ENCODE results near the gene DMD.
A peak's percentile ranks its signal among the peaks of the same experiment; 100 is the strongest.

DMD gene

GRCh38 chrX:32191316-32191715 is 1020.0 kb downstream of the DMD start:
- no peak for DNase-seq

- no peak for DNase-seq
Observed at GRCh38 chrX:32185160-32185559, 1026.2 kb downstream of the DMD start.

- DNase-seq = no peak
Observed at GRCh38 chrX:32183066-32183465, 1028.3 kb downstream of the DMD start.

- no peak for DNase-seq
Observed at GRCh38 chrX:32176510-32176909, 1034.8 kb downstream of the DMD start.

- no peak for DNase-seq
Observed at GRCh38 chrX:32170481-32170880, 1040.9 kb downstream of the DMD start.

- DNase-seq = no peak
Observed at GRCh38 chrX:32155044-32155638, 1056.2 kb downstream of the DMD start.

- no peak for DNase-seq
Observed at GRCh38 chrX:32153585-32153984, 1057.8 kb downstream of the DMD start.

GRCh38 chrX:32150141-32150540 is 1061.2 kb downstream of the DMD start:
- DNase-seq = no peak

- DNase-seq = no peak
Observed at GRCh38 chrX:32141841-32142240, 1069.5 kb downstream of the DMD start.

GRCh38 chrX:32139476-32139875 is 1071.9 kb downstream of the DMD start:
- no peak for DNase-seq

- DNase-seq = peak; percentile 0
Observed at GRCh38 chrX:32137525-32137924, 1073.8 kb downstream of the DMD start.

GRCh38 chrX:32126997-32127396 is 1084.4 kb downstream of the DMD start:
- DNase-seq = no peak

GRCh38 chrX:32118832-32119231 is 1092.5 kb downstream of the DMD start:
- DNase-seq = no peak

GRCh38 chrX:32116047-32116446 is 1095.3 kb downstream of the DMD start:
- no peak for DNase-seq

- no peak for DNase-seq
Observed at GRCh38 chrX:32087663-32088062, 1123.7 kb downstream of the DMD start.

GRCh38 chrX:32084757-32085156 is 1126.6 kb downstream of the DMD start:
- no peak for DNase-seq

GRCh38 chrX:32048285-32048684 is 1163.1 kb downstream of the DMD start:
- DNase-seq = no peak

- DNase-seq = no peak
Observed at GRCh38 chrX:32045149-32045548, 1166.2 kb downstream of the DMD start.

- DNase-seq = no peak
Observed at GRCh38 chrX:32041181-32041580, 1170.2 kb downstream of the DMD start.

GRCh38 chrX:32026772-32027171 is 1184.6 kb downstream of the DMD start:
- DNase-seq = no peak

GRCh38 chrX:32024072-32024471 is 1187.3 kb downstream of the DMD start:
- no peak for DNase-seq

GRCh38 chrX:32016195-32016594 is 1195.2 kb downstream of the DMD start:
- DNase-seq = no peak

- no peak for DNase-seq
Observed at GRCh38 chrX:32010948-32011347, 1200.4 kb downstream of the DMD start.

- no peak for DNase-seq
Observed at GRCh38 chrX:32010212-32010611, 1201.1 kb downstream of the DMD start.

GRCh38 chrX:31993637-31994036 is 1217.7 kb downstream of the DMD start:
- DNase-seq = no peak
